Hematopoietic multipotent progenitor cell treated with erythropoietin and hydrocortisone succinate and interleukin-3 and kit ligand, for 6 days (in vitro differentiated cells): ENCODE measurements around the gene CLSTN2.

Source experiments
- DNase-seq: peaks from one replicate; pipeline ENCODE4 v3.0.0-alpha.2; 2015

The CLSTN2 gene

DNA sequence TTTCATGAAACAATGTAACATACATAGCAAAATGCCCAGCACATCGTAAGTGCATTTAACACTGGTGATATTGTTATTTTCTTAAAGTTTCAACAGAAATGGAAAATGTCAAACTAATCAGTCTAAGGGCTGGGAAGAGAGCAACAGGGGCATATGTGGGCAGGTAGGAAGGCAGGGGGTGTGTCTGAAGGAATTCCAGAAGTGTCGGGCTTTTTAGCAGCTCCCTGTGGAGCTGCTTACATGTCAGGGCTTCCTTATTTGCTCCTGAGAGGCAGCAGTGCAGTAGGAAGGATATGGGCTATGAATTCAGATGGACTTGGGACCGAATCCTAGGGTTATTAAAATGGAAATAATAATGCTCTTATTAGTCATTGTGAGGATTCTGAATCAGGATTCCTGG is 311.6 kb downstream of the CLSTN2 start:
- DNase-seq = no peak

DNA sequence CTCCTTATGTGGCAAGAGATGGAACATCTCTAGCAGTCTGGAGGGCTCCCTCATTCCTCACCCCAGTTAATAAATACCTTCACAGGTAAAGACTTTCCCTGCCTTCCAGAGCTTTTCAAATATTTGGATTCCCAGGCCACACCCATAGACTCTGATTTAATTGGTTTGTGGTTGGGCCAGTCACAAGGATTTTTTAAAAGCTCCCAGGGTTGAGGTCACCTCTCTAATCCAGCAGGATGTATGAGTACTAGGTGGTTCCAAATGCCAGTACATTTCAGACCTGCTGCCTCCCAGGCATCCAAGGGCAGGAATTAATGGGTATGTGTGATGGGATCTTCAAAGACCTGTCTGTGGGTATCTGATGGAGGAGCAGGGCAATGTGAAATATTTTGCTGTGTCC is 312.8 kb downstream of the CLSTN2 start:
- DNase-seq = no peak

DNA sequence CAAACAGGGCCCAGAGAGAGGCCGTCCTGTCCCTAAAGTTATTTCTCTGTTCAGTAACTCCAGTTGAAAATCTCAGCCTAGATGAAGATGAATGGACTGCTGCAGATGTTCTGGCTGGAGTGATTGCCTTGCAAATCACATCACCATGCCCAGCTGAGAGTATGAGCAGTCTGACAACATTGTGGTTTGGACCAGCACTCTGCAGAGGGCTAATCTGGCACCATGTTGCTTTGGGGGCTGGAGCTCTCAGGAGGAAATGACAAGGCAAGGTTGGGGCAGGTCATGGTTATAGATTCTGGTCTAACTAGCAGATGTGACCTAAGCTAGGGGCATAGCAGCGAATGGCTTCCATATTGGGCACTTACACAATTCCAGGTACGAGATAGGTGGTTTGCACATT is 314.2 kb downstream of the CLSTN2 start:
- no peak for DNase-seq

DNA sequence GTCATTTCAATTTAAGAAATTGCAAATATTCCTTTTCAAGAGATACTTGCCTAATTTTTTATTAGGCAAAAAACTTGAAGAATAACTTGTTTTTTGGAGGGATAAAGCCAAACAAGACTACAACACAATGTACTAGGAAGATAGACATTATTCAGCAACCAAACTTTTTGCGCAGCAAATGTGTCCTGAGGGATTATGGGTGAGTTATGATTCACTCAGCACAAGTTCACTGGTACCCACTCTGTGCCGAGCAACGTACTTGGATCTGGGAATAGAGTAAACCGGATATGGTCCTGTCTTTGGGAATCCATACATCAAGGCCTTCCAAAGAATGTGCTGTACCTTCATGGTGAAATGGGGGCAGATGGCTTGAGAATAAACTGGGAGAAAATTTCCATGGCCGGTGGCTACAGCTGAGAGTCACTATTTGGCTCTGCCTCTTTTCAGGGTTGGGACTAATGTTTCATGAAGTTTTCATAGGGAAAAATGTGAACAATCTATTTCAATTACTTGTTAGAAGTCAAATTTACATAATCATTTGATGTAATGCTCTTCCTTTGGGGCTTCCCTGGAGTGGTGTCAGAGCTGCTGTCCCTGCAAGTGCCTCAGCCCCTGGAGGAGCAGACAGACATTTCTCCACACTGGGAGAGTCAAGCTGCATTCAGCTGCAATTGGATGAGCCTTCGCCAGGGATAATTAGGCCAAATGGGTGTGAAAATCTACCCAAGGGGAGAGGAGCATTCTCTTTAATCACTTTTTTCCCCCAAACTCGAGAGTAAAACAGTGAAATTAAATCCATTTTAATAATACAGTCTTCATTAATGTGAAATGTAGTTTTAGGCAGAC is 315.2 kb downstream of the CLSTN2 start:
- no peak for DNase-seq

DNA sequence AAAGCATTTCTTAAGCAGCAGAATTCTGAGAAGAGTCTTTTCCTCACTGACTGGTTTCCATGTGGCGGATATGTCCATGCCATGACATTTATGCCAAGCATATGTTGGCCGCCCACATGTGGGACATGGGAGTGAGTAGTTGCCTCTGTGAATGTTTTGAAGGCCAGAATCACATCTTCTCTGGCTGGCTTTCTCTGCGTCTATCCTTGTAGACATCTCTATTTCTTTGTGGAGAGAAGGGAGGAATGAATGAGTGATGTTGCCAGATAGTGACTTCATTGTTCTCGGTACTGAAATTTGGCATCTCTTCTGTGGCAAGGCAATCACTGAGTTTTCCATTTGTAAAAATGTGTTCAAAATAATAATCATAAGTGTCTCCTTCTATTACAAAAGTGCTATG is 316.0 kb downstream of the CLSTN2 start:
- DNase-seq = no peak

DNA sequence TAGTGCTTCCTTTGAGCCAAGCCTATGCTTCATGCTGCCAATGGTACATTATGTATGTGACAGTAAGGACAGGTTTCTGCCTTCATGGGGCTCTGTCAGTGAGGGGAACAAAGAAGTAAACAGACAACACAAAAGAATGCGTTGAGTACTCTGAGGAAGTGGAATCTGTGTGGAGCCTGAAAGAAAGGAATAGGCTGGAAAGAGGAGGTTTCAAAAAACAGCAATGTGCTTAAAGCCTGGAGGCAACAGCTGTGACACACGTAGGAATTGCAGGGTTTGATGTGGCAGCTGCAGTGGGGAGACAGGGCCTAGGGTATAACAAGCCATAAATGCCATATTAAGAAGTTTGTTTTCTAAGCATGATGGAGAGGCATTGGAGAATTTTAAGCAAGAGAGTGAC is 316.7 kb downstream of the CLSTN2 start:
- DNase-seq = no peak

DNA sequence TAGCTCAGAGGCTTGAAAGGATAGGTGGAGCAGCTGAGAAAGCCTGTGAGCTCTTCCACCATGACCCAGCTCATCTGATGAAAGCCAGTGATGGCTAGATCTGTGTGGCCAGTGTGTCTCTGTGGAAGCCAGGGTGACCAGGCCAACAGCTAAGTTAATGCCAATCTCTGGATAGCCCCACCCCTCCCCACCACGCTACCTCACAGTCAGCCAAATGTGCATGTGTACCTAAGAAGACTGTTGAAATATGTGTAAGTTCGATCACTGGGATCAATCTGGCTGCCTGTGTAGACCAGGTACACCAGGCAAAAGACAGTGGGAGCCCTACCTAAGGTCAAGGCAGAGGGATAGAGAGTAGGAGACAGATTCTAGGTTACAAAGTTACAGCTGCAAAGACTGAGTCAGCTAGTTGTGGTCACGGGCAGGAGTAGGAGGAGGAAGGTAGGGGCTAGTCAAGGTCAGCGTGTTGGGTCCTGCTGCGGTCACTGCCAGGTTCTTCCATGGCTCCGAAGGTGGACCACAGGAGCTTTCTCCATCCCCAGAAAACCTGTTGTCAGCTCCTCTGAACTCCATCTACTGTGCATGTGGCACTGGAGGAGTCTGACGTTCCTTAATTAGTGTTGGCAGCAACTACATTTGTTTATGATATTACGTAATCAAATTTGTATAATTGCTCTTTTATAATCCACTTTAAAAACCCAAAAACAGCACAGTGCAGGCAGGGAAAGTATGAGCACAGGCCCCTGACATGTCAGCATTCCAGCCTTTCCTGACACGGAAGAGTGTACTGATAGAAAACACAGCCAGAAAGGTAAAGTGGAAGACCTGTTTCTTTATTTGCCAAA is 318.0 kb downstream of the CLSTN2 start:
- DNase-seq = no peak

DNA sequence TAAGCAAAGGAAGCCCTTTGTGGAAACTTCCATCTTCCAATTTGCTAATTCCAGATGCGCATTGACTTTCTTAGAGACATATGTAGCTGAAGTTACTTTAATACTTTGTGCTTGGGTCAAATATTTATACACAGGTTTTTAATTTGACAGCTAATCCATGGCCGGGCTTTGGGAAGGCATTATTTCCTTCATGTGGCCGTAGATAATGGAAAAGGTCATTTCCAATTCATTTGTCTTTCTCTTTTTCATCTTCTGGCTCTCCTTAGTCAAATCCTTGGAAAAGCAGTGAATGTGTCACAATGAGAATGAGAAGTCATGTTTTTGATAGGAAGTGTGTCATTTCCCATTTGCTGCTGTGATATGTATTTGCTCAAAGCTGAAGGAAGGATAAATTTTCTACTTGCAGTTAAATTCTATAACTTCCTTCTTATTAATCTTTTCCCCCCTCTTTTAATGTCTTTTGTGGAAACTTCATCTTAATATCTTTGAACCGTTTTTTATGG is 323.3 kb downstream of the CLSTN2 start:
- DNase-seq = no peak

DNA sequence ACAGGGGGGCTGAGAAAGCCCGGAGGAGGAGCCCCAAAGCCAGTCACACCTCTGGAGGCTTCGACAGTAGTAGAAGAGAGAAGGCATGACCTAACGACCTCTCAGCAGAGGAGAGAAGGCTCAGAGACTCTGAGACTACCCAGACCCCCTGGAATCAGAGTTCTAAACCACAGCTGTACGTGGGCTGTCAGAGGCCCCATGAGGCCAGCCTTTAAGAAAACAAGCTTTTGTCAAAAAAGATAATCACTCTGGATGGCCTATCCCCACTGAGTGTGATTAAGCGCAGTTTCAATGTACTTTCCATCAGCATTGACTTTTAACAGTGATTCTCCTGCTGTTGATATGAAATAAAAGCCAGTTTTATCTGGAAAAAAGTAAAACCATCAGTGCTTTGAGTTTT is 330.3 kb downstream of the CLSTN2 start:
- no peak for DNase-seq

DNA sequence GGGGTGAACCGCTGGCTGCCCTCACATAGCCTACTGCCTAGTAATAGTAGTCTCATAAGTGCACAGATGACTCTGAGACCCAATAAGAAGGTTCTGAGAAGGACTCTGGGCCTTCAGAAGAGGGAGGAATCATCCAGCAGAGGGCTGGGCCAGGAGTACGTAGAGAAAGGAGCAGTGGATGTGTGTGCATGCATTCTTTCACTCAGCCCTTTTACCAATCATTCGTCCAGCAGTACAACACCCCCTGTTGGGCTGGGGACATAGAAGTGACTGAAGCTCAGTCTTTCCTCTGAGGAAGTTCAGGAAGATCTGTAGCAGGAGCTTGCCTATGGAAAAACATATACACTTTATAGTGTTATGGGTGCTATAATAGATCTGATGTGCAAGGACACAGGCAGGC is 333.1 kb downstream of the CLSTN2 start:
- DNase-seq = no peak

DNA sequence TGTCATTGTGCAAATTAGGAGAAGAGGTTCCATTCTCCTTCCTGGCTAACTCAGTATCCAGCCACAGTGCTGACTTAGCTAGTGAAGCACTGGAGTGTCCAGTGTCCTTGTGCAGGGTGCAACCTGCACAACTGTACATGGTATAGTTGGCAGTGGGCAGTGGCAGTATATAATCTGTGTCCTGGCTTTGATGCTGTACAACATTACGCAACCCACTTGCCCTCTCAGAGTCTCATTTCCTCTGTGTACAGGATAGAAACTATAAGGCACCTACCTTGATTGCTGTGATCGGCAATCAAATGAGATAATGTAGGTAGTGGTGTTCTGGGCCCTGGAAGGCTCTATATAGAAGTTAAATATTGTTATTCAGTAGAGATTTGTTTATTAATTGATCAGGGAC is 333.6 kb downstream of the CLSTN2 start:
- no peak for DNase-seq

DNA sequence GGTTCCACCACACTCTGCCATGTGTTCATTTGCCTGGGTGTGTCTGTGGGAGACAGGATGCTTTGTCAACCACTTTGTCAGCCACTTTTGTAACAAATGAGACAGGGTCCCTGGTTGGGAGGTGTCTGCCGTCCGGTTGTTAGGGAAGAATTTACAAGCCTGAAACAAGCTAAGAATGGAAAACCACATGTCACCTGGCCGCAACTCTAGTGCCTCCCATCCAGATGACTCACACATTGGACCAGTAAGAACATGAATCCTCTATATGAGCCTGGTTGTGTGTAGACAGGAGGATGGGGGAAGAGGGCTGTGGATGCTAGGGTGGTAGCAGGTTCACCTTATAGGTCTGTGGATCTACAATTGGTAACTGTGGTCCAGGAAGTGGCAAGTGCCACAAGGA is 335.3 kb downstream of the CLSTN2 start:
- no peak for DNase-seq

DNA sequence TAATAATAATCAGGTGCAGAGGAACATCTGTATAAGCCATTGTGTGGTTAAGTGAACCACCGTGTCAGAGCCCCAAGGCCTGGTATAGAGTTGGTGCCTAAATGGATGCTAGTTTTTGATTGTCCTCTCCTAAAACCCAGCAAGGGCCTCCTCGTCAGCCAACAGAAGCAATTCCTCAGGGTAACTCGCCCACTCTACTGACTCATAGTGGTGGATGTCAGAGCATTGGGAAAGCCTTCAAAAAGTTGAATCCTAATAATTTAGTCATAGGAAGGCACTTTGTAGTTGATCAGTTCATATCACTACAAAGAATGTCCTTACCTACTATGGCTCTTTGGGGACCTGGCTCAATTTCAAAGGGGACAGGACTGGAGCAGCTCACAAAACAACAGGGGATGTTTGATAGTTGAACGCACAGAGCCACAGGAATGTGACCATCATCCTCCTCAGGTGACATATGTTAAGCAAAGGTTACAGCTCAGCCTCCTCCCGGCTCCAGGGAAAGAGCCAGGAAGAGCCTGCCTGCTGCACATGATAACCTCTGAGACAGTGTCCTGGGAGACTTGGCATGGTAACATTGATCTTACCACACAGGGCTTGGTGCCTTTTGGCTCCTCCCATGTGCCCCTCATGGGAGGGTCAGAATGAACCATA is 338.7 kb downstream of the CLSTN2 start:
- no peak for DNase-seq

DNA sequence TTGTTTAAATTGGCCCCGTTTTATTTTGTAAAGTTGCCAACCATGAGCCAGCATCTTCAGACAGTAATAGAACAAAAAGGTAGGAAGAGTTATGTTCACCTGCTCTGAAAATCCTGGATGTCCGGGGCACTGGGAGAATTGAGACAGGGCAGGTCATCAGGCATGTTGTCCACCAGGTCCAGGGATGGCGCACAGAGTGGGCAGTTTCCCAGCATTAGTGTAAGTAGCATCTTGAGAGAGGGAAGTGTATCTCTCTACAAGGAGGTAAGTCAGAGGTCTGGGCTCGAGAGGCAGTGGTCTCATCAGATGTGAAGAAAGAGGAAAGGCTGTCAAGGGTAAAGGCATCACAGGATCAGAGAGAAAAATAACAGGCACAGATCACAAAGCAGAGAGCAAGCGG is 339.4 kb downstream of the CLSTN2 start:
- DNase-seq = no peak

DNA sequence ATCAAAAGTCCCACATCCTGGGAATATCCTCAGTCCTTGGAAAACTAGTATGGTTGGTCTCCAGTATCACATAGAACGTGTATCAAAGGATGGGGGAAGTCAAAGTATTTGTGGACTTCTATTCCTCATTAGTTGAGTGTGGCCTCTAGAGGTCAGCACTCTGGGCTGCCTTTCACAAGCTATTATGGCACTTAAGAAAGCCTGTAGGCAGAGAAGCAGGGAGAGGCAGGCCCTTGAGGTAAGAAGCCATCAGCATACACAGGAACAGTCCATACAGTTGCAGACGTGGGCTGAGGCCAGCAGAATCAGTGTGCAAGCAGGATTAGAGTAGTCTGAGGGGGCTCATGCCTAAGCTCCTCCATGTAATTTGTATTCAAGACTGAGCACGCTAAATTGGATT is 341.7 kb downstream of the CLSTN2 start:
- DNase-seq = peak; percentile 30

DNA sequence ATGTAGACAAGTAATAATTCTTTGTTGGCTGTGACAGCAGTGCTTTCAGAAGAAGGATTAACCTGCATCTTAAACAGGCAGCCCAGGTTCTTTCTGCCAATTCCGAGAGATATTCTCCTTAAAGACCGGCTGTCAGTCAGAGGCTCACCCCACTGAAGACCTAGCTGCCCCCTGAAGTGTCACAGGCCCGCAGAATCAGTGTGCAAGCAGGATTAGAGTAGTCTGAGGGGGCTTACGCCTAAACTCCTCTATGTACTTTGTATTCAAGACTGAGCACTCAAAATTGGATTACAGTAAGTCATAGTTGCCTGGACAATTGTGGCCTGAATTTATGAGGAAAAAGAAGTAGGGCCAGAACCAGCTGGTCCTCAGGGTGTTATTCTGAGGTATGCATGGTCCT is 342.9 kb downstream of the CLSTN2 start:
- DNase-seq = no peak

DNA sequence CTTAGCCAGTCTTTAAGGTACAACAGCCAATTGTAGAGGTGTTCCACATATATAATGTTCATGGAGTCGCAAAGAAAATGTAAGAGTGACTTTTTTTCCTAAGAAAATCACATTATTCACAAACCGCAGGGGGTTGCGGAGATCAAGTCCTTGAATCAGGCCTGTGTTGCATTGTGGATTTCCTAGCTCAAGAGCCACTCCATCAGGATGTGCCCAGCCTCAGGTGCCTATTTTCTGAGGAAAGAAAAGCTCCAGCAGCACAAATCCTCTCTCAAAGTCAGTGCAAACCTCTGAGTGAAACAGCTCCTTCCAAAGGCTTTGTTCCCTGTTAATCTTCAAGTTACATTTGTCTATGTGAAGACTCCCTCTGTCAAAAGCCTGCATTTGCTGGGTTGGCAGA is 349.4 kb downstream of the CLSTN2 start:
- no peak for DNase-seq

DNA sequence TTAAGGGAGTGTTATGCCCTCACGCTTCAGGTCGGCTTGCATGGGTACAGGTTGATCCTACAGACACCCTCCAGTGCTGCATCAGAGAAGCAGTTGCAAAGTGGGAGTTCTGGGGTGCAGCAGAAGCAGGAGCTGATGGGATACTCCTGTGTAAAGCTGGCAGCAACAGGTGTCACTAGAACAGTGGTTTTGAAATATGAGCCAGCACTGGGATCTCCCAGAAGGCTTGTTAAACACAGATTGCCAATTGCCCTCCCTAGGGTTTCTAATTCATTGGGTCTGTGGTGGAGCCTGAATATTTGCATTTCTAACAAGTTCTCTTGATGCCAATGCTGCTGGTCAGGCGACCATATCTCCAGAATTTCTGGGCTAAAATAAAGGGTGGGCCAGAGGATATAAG is 350.4 kb downstream of the CLSTN2 start:
- DNase-seq = no peak

DNA sequence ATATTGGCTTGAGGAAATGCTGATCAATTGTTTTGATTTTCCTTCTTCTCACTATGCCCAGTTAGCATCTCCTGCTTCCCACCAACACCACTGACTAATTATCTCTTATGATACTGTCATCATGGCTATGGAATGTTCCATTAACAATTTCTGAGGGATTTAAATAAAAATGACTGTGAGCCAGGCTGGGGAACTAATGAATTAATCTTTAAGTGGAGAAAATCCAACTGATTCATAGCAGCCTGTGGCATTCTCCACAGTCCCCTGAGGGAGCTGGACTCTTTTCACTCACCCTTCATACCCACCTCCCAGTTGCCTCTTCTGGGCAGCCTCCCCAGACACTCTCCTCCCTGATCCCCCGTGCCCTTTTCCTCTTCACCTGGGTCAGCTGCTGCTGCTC is 353.6 kb downstream of the CLSTN2 start:
- no peak for DNase-seq

DNA sequence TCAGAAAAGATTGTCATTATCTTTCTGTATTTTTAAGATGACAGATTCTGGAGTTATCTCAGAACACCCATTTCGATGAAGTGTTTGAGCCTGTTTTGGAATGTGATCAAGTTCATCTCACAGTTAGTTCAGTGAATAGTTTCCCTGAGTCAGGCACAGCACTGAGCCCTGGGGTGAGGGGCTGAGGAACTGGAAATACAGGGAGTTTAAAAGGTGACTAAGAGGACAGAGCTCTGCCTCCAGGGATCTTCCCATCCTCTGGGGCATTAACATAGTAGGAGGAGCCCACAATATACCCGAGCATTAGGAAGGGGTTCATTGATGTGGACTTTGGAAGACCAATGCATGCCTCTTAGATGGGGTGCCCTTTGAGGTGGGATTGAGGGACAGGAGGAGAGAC is 355.1 kb downstream of the CLSTN2 start:
- DNase-seq = no peak

DNA sequence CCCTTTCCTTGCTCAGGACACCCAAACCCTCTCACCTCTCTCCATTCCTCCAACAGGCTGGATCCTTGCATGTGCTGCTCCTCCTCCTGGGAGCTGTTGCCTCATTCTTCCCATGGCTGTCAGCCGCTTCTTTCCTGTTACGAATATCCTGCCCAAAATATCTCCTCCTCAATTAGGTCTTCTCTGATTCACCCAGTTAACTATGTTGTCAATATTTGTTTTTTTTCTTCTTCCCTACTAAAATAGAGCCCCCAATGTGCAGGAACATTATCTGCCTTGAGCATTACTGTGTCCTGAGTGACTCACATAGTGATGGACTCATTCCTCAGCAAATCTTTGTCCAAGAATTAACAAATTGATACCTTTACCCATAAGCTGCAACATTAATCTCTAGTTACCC is 357.2 kb downstream of the CLSTN2 start:
- DNase-seq = no peak

DNA sequence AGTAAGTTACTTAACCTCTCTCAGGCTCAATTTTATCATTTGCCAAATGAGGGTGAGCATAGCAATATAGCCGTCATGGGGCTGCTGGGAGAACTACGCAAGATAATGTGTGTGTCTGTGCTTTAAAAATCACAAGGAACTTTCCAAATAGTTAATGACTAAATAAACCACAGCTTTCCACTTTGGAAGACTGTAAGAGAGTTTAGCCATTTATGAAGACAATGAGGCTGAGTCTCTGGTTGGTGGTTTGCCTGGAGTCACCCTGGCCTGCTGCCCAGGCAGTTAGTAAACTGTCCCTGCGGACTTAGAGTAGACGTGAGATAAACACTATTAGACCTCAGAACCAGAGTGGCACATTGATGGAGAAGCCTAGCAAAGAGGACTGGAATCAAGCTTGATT is 357.7 kb downstream of the CLSTN2 start:
- no peak for DNase-seq

DNA sequence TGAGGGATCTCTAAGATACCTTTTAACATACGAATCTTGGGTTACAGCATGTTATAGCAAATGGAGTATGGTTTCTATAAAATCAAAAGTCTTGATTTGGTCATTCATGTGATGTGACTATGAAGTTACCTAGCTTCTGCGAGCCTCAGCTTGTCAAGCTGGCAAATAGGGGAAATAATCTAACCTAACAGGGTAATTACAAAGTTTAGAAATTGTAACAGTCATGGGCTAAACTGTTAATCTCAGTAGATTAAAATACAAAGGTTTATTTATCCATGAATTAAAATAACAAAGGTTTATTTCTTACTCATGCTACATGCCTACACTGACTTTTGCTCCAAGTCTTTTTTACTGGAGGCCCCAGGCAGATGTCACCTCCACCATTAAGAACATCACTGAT is 359.1 kb downstream of the CLSTN2 start:
- no peak for DNase-seq
